HG03064 (cell line): ENCODE measurements around the gene CDC42EP2.

ENCODE experiments used
- ATAC-seq: cut with Tn5 transposase; IDR thresholded peaks from one replicate; pipeline ENCODE4 v1.9.1; 2021; ENCODE audit warnings: low read depth; ENCODE audit not compliant: unreplicated experiment

CDC42EP2 gene, protein sequence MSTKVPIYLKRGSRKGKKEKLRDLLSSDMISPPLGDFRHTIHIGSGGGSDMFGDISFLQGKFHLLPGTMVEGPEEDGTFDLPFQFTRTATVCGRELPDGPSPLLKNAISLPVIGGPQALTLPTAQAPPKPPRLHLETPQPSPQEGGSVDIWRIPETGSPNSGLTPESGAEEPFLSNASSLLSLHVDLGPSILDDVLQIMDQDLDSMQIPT

DNA sequence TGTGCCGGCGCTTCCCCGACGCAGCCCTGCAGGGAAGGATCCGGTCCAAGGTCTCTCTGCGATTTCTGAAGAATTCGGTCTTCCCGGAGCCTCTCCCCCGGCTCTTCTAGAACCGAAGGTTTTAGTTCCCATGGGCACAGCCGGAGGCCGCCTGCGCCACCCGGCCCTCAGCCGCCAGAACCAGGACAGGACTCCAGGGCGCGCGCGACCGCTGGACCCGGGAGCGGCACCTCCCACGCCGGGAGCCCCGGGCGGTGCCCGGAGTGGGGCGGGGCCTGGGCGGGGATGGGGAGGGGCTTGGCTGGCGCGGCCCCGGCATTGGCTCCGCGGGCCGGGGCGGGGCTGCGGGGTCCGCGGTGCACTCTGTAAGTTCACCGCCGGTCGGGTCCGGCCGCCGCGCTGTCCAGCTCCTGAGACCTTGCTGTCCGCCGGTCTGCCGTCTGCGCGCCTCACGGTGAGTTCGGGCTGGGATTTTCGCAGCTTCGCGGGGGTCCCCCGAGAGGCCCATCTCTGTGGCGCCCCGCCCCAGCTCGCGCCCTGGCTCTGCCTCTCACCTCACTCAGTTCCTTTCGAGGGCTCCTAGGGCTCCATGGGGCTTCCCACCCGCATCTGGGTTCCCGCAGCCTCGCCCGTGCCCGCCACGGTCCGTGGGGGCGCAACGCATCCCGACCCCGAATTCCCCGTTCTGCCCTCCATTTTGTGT, at the start of gene CDC42EP2:
Gene CDC42EP2, plus strand, starts transcription at position 366 of the 703 bp plus-strand sequence. CDS start 6,033 bp downstream, outside the sequence.
- ATAC-seq: no peak

DNA sequence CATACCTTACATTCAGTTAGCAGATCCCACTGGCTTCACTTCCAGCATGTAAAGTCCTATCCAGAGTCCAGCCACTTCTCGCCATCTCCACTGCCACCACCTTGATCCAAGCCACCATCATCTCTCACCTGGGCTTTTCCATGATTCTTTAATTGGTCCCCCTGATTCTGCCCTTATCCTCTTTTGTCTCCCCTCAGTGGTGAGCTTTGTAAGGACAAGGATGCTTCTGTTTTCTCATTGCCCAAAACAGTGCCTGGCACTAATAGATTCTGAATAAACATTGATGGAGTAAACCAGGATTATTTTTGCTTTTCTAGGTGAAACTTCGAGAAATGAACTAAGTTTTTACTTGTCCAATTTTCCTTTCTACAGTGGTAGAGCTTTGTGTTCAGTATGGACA, 48.5 kb upstream of the CDC42EP2 start:
- no peak for ATAC-seq

DNA sequence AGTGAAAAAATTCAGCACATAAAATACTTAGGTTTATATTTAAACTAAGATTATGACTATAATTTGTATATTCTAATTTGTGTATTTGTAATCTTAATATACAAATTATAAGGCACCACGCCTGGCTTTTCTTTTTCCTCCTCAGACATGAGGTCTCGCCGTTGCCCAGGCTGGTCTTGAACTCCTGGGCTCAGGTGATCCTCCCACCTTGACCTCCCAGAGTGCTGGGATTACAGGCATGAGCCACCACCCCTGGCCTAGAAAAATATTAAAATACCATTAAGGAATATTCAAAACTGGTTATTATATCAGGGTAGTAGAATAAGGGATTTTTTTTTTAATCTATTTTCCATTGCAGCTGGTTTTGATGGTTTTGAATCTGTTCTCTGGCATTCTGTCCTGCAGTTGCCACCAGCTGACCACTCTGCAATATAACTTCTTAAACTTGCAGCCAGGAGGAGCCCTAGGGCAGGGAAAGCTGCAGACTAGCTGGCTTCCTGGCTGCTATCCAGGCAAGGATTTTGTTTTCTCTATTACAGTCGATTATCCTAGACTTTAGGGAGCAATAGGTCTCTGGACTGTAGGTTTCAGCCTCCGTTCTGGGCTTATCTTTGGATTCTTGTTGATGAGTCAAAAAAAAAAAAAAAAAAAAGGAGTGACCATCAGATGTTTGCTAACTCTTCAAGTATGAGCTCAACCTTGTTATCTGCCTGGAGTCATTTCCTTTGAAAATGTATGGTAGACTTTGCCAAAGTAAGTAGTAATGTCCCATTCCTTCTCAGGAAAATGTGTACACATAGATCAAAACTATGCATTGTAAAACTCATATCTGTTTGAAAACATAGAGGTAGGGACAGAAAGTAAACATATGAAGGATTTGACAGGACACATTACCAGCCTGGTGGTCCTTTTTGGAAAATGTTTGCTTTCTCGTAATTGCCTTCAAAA, 39.7 kb upstream of the CDC42EP2 start:
- no peak for ATAC-seq

DNA sequence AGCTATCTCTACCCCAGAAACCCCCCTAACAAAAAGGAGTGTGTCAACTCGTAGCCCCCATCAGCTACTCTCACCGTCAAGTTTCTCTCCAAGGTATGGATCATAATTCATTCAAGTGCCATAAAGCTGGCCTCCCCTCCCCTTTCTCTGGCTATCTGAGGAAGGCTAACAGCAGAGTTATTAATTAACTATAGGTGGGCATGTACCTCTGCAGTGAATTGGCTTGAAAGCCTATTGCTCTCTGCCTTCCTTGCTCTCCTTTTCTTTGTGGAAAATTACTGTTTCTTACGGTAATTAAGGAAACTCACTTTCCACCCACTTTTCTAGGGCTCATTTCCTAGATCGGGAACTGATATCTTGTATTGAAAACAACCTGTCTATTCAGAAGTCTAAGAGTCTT, 38.8 kb upstream of the CDC42EP2 start:
- ATAC-seq: no peak

DNA sequence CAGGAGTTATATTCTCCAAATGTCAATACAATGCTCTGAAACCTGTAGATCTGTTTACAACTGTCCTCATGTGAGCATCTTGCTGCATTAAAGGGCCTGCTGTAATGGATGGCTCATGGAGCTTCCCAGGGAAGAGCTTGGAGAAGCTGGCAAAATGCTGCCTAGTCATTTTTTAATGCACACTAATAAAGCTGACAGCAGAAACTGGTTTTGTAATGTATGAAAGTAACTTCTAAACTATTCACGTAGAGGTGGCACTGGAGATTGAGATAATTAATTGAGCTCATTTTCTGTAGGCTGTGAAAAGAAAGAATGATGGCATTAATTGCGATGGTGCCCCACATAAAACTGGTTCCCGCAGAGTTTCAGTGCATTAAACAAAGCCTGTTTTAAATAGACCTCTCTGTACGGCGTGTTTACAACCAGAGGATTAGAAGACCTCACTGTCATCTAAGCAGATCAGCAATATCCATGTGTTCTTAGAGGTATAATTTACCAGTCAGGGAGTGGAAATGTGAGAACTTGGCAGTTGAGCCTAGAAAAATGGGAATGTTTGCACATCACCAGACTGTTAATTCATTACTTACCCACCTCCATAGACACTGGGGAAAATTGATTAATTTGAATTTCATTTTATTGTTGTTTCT, 36.9 kb upstream of the CDC42EP2 start:
- no peak for ATAC-seq

DNA sequence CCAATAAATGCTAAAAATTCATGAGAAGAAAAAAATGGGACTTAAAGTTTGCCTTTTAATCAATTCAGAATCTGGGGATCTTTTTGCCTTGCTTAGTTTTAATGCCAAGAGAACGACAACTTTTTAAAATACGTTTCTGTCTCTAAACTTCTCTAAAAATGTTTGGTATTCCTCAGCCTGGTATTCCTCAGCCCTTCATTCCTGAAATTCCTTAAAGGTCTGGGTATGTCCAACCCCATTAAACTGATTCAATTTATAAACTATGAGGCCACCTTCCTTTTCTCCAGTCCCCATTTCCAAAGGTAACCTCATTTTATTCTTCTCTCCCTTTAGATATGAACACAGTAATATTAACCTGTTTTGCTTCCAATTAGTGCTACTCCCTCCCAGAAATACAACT, 36.3 kb upstream of the CDC42EP2 start:
- ATAC-seq: no peak

DNA sequence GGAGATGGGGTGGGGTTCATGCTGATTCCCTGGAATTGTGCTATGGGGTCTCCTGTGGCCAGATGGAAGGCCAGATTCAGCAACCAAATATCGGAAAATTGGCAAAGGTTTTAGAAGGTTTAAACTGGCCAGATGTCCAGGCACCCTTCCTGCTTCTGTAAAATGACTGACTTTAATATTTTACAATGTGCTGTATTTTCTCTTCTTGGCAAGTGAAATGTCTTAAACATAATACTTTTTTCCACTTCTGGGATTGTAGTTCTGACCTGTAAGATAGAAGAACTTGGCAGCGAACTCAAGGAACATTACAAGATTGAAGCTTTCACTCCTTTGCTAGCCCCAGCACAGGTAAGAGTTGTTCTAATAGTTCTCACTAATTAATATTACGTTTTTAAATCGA, 35.4 kb upstream of the CDC42EP2 start:
- no peak for ATAC-seq

DNA sequence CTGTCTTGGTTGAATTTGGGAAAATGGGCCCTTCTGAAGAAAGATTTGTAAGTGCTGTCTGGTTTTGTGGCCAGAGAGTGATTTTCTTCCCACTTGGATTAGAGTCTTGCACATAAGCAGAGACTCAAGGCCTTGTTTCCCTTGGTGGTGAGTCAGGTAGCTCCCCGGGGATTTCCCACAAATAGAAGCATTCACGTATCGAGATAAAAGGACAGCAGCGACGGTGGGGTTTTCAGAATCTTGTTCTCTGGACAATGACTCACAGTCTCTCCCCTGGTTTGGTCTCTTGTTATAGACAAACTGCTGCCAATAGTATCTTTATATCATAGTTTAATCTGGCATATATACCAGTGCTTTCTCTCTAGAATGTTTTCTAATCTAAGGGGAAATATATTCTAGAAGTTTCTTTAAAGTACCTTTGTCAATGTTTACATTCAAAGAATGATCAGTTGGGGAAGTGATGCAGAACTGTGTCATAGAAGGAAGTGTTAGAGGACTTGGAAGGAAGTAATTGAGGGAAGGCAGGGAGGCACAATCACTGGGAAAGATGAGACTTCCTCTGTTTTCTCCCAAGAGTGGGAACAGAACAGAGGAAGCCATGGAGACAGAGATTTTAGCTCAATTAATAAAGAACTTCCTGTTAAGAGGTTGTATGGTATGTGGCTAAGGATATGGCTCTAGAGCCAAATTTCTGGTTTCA, 34.8 kb upstream of the CDC42EP2 start:
- no peak for ATAC-seq

DNA sequence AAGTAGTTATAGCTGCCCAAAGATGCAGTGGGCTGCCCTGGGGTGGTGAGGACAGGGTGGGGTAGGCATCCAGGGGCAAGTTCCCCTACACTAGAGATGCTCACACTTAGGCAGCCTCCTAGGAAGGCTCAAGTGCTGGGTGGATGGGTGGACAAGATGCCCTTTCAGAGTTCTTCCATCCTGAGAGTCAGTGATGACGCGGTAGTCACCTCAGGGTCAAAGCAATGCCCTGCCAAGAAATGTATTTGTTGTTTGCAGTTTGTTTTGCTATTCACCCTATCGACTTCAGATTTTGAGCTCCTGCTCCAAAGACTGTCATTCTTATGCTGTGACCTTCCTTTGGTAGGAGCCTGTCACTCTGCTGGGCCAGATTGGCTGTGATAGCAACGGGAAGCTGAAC, 34.0 kb upstream of the CDC42EP2 start:
- ATAC-seq: no peak

DNA sequence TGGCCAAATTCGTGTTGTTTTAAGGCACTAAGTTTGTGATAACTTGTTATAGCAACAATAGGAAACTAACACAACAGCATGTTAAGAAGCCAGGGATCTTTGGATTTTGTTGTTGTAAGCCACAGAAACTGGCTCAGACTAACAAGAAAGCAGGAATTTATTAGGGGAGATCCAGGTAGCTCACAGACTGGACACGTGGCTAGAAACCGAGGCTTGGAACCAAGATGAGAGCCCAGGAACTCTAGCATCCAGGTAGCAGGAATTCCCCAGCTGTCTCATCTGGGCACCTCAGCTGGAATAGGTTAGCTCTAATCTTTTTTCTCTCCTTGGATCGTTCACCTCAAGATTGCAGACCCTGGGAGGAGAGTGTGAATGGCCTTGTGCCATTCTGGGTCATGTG, 28.0 kb upstream of the CDC42EP2 start:
- no peak for ATAC-seq

DNA sequence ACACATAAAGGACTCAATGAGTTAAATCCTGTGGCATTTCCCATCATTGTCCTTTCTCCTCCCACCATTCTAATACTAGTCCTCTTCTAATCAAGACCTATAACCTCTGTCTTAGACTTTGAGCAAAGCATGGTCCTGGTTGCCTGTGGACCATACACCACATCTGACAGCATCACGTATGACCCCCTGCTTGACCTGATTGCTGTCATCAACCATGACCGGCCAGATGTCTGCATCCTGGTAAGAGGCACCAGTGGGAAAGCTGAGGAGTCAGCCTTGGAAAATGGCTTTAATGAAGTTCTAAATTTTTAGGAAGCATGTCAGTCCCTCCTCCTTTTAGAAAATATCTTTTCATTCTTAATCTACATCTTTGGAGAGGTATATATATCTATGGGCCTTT, 27.1 kb upstream of the CDC42EP2 start:
- no peak for ATAC-seq

DNA sequence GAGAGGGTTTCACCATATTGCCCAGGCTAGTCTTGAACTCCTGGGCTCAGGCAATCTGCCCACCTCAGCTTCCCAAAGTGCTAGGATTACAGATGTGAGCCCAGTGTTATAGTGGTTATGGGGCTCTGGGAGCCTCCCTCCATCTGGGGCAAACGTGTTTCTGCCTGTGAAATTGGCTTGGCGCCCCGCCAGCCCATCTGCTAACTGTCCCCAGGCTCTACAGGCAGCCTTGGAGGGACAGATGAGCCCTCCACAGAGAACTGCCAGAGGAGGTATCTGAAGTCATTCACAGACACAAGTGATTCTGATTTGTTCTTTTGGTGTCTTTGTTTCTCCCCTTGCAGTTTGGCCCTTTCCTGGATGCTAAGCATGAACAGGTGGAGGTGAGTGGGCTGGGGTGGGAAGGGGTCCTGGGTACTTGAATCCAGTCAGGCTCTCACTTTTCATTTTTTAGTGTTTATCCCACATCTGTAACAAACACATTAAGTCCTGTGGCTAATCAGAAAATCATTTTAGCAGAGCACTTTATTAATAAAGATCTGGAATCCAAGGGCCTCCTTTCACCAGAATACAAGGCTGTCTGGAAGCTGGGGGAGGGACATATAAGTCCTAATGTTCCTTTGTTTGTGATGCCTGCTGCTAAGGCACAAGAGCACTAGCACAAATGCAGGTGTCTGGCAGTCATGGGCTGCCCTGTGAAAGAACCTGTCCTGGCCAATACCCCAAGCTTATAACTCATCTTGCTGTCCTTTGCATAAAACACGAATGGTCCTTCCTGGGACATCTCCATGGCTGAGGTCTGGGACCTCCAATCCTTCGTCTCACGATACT, 25.7 kb upstream of the CDC42EP2 start:
- ATAC-seq: no peak

DNA sequence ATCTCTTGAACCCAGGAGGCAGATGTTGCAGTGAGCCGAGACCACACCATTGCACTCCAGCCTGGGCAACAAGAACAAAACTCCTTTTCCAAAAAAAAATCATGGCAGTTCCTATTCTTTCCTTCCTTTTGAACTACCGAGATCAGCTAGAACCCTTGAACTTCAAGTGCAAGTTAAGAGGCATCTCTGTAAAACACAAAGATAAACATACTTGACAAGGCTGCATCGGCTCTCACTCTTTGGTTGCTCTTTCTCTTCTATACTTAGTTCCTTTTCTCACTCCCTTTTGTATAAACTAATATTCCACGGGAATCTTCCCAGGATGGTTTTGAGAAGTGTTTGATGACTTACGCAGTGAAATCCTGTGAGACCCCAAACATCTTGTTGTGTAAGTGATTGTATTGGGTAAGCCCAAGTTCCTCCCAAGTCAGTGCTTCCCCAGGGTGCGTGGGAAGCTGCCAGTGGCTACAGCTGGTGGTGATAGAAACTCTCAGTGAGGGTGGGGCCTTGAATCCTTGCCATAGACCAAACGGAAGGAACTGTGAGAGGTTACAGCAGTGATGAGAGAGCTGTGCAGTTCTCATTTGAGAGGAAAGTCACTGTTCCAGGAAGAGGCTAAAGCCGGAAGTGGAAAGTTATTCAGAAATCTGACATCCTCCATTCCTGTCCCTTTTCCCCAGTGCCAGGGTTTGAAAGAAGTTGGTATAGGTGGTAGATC, 24.1 kb upstream of the CDC42EP2 start:
- ATAC-seq: no peak

DNA sequence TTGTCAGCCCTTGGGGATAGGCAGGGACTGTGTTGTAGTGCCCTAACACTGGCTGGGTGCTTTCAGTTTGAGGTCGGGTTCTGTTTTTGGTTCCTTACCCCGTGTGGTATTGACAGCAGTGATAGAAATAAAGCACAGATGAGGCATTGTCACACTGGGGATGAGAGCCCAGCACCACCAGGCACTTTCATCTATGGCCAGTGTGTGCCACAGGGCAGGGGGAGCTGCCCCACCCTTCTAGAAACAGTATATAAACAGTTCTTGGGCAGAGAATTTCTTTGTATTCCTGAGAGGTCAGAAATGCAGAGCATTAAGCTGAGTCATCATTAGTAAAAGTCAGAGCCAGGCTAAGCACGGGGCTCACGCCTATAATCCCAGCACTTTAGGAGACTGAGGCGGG, 23.1 kb upstream of the CDC42EP2 start:
- ATAC-seq: no peak

DNA sequence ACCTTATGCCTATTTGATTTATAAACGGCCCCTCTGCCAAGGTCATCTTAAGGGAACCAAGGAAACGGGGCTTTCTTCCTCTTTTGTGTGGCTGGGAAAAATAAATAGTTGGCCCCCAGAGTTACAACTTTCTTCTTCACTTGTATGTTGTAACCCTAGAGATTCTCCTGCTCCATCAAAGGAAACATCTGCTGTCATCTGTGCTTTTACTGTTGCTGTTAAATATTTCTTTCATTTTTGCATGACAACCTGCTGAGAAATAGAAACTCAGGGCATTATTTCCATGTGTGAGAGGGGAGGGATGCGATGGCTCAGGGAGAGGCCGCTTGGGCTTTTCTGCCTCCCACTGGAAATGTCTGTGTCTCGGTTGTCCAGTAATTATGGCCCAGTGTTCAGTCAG, 21.8 kb upstream of the CDC42EP2 start:
- ATAC-seq: no peak

DNA sequence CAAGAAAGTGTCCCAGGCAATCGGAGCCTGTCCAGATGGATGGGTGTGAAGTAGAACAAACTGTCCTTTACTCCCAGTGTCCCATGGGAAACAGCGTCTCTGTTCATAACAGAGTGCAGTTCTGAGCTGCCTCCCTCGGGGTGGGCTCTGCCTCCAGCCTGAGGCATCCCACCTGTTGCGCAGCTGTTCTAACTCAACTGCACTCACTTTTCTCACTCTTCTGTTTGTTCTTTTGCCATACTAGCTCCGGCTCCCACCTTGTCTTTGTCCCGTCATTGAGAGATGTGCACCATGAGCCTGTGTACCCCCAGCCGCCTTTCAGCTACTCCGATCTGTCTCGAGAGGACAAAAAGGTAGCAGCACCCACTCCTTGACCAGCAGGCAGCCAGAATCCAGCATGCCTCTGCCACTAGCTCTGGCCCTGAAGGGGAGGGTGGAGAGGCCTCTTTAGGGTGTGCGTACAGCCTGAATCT, 20.7 kb upstream of the CDC42EP2 start:
- ATAC-seq: no peak

DNA sequence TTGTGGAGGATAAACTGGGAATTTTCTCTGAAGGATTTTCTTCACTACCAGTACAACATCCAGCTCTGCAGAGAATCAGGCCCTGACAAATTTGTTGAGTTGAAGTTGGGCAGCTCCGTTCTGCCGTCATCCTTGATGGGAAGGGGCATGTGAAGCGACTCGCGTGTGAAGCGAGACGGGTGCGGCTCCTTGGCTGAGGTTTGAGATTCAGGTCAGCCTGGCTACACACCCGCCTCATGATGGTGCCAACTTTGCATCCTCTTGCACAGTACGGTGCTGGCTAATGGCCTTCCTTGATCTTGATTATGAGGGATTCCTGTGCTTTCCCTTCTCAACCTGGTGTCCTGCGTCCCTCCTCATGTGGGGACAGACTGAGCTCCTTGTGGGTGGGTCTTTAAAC, 19.7 kb upstream of the CDC42EP2 start:
- no peak for ATAC-seq

DNA sequence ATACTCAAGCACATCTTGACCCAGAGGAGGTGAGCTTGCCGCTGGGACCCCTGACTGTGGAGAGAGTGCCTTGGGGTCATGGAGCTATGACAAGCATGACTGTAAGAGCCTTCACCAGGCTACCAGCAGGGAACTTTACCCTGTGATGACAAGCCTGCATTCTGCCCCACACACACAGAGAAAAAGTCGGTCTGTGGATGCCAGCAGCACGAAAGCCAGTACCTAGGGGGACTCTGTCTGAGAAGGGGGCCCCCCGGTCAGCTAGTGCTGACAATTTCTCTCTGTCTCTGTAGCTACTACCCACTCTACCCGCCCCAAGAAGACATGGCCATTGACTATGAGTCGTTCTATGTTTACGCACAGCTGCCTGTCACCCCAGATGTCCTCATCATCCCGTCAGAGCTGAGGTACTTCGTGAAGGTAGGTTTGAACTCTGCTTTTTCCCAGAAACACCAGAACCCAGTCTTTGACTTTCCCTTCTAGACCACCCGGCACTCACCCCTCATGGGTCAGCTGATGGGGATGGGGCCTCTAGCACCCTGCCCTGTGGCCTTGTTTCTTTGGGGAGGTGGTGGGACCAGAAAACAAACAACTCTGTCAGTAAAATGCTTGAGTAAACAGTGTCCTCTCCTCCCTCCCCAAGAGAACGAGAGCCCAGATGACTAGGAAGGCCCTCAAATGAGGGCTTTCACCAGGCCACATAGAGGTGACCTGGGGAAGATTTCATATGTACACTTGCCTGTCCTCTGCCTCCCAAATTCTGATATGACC, 18.9 kb upstream of the CDC42EP2 start:
- ATAC-seq: no peak
